K562 (cell line): Measurements from ENCODE around the gene ETS1. TPM values are rescaled to one million over a fixed set of nuclear protein-coding genes. Genes with fewer than 3 reads are reported as not detected.

Source experiments
- ATAC-seq: fragments of 200-7000 bp; cut with Tn5 transposase; 3 replicates; pipeline ENCODE4 v1.9.1; 2020; ENCODE audit warnings: moderate library complexity
- BruUV-seq: library from RNA; stranded (reverse); fragments of 400-500 nt; replicated peaks from 2 replicates; lab custom pipeline; 2021; lab: Mats Ljungman, UMichigan
- CTCF ChIA-PET: fragments of 300-600 bp; formaldehyde crosslinking; extraction: SDS; loops from one replicate; lab custom pipeline; 2021; ENCODE audit warnings: low intra/inter-chr PET ratio; lab: Yijun Ruan, JAX
- POLR2A ChIA-PET: fragments of 300-600, 350-650 bp; sonication (Branson Sonifier 250); formaldehyde crosslinking; extraction: SDS; loops from one replicate; lab custom pipeline; 2021; ENCODE audit warnings: antibody characterized with exemption, inconsistent platforms; lab: Yijun Ruan, JAX
- DNase-seq, 4 experiments: peaks; one replicate each; pipeline versions ENCODE4 v3.0.0 to v3.0.0-alpha.2; 2011 to 2018; ENCODE audit warnings: low spot score in 3 of 4, mixed read lengths in 3 of 4; ENCODE audit errors: extremely low read depth in 1 of 4
- FAIRE-seq: peaks from 2 replicates; lab custom pipeline; 2011; peaks lifted over from hg19 to GRCh38; lab: Jason Lieb, UNC
- H2AFZ ChIP-seq: 2 replicates; pipeline ENCODE4 v1.6.0; 2011; ENCODE audit warnings: low read depth, low read length, control low read depth, inconsistent platforms
- H3K27ac ChIP-seq: fragments of 200-600 bp; 3 replicates; pipeline ENCODE4 v1.8.0; 2011; ENCODE audit warnings: low read depth, mild to moderate bottlenecking, control low read depth, inconsistent platforms, low read length, moderate library complexity, mixed read lengths; ENCODE audit errors: extremely low read depth
- H3K27me3 ChIP-seq, 2 experiments: fragments of 300-600 bp in 1 of 2; 2 replicates in 1 of 2; 3 replicates in 1 of 2; pipeline versions ENCODE4 v1.6.0 to v1.8.0; 2011; ENCODE audit warnings: inconsistent platforms in 2 of 2, low read length in 2 of 2, mild to moderate bottlenecking in 1 of 2, mixed read lengths in 1 of 2, moderate library complexity in 1 of 2; ENCODE audit not compliant: control insufficient read depth in 2 of 2, insufficient read depth in 2 of 2
- H3K36me3 ChIP-seq: fragments of 300-600 bp; 3 replicates; pipeline ENCODE4 v1.8.0; 2011; ENCODE audit warnings: mild to moderate bottlenecking, low read length, inconsistent platforms; ENCODE audit not compliant: control insufficient read depth, insufficient read depth
- H3K4me1 ChIP-seq, 2 experiments: fragments of 200-600 bp in 1 of 2; replicated peaks in 1 of 2; 2 replicates in 1 of 2; 3 replicates in 1 of 2; pipeline versions ENCODE4 v1.5.1 to v1.8.0; 2011; ENCODE audit warnings: inconsistent platforms in 2 of 2, low read length in 2 of 2, mild to moderate bottlenecking in 1 of 2, mixed read lengths in 1 of 2, moderate library complexity in 1 of 2; ENCODE audit not compliant: control insufficient read depth in 2 of 2, insufficient read depth in 2 of 2
- H3K4me2 ChIP-seq: 2 replicates; pipeline ENCODE4 v1.6.1; 2011; ENCODE audit warnings: low read length, control low read depth, inconsistent platforms, mixed read lengths; ENCODE audit not compliant: insufficient read depth
- H3K4me3 ChIP-seq: fragments of 200-600 bp; sonication (generic), shearing (Covaris generic); 2 replicates; pipeline ENCODE4 v1.5.1; 2016; ENCODE audit warnings: control low read depth, inconsistent platforms
- H3K79me2 ChIP-seq: fragments of 200-600 bp; 3 replicates; pipeline ENCODE4 v1.8.0; 2011; ENCODE audit warnings: low read length, inconsistent platforms; ENCODE audit not compliant: control insufficient read depth, insufficient read depth
- H3K9ac ChIP-seq, 2 experiments: 2 replicates each; pipeline versions ENCODE4 v1.6.0 to v1.6.1; 2011; ENCODE audit warnings: low read depth in 2 of 2, low read length in 2 of 2, control low read depth in 1 of 2, inconsistent platforms in 1 of 2, mild to moderate bottlenecking in 1 of 2, mixed read lengths in 1 of 2; ENCODE audit not compliant: insufficient read depth in 1 of 2
- H3K9me1 ChIP-seq: one replicate; pipeline ENCODE4 v1.6.0; 2011; ENCODE audit warnings: inconsistent platforms, mild to moderate bottlenecking, low read length, moderate library complexity; ENCODE audit not compliant: control insufficient read depth, insufficient read depth
- H3K9me3 ChIP-seq: replicated peaks from 2 replicates; pipeline ENCODE4 v1.5.1; 2011; ENCODE audit warnings: low read depth, low read length, inconsistent platforms; ENCODE audit not compliant: control insufficient read depth, insufficient read depth
- H4K20me1 ChIP-seq: replicated peaks from 2 replicates; pipeline ENCODE4 v1.6.1; 2011; ENCODE audit warnings: low read length, inconsistent platforms, mixed read lengths; ENCODE audit not compliant: control insufficient read depth, insufficient read depth
- FOSL1 ChIP-seq: fragments of 200-800 bp; sonication (Bioruptor generic); conservative IDR thresholded peaks from 2 replicates; pipeline ENCODE4 v1.6.1; 2016; ENCODE audit warnings: missing genetic modification characterization, missing compliant biosample characterization
- KHSRP ChIP-seq: fragments of 450-650 bp; IDR thresholded peaks from 2 replicates; pipeline ENCODE4 v1.6.1; 2017
- MED1 ChIP-seq: sonication (generic); formaldehyde crosslinking; IDR thresholded peaks from 2 replicates; pipeline ENCODE4 v1.8.1; 2023; ENCODE audit warnings: missing genetic modification reagents, borderline replicate concordance
- WGBS: fragments of 100-300 bp; shearing (Covaris generic); methylation state at CpG from one replicate; pipeline ENCODE4 v1.1.6; 2016; ENCODE audit warnings: low coverage, mixed read lengths; ENCODE audit not compliant: insufficient coverage; ENCODE audit errors: missing lambda C conversion rate; 5-methylcytosine and 5-hydroxymethylcytosine counted together
- in situ Hi-C: fragments of 300-500 bp; cut with MboI; formaldehyde crosslinking; loops from 4 replicates; pipeline ENCODE4 v1.15.0; 2018; ENCODE audit warnings: inconsistent platforms, mixed read lengths
- intact Hi-C: fragments of 100-400 bp; cut with micrococcal nuclease; formaldehyde crosslinking; loops from 2 replicates; pipeline ENCODE4 v1.14.2; 2022
- polyA plus RNA-seq, 8 experiments: library from polyadenylated mRNA; depleted of rRNA in 4 of 8; stranded (reverse) in 5 of 8; unstranded in 3 of 8; fragments of >200 nt; fragmentation: Nextera tagmentation in 2 of 8; fragmentation: Illumina TruSeq in 1 of 8; extraction: Ambion mirVana in 2 of 8; extraction: Trizol in 1 of 8; gene quantifications; 2 replicates each; pipeline versions ENCODE4 v1.2.1 to v1.2.3, GENCODE V29; 2011 to 2014; ENCODE audit warnings: inconsistent platforms in 1 of 8, missing spikeins in 1 of 8
- total RNA-seq, 7 experiments: library from RNA; depleted of rRNA in 6 of 7; stranded (reverse); fragments of >200 nt in 6 of 7; fragmentation: Illumina TruSeq in 2 of 7; extraction: Trizol in 2 of 7; gene quantifications; 2 replicates each; pipeline versions ENCODE4 v1.2.1 to v1.2.3, GENCODE V29; 2011 to 2021; ENCODE audit warnings: low replicate concordance in 1 of 7
- TF ChIP-seq, protein P1 (sequence below): sonication (generic); formaldehyde crosslinking; IDR thresholded peaks from 2 replicates; pipeline ENCODE4 v1.8.0; 2022; ENCODE audit warnings: mild to moderate bottlenecking, missing genetic modification reagents
- TF ChIP-seq, protein P2 (sequence below): fragments of 450-650 bp; formaldehyde crosslinking; IDR thresholded peaks from 2 replicates; pipeline ENCODE4 v1.4.0; 2020; ENCODE audit warnings: mild to moderate bottlenecking, moderate library complexity

The ETS1 gene
- total and polyA plus RNA-seq, 9 of the 15 experiments (the other 6 are each of a cell fraction or from before 2014, with no cell fraction given): 0.04 to 1.4 (median 0.23) TPM

DNA sequence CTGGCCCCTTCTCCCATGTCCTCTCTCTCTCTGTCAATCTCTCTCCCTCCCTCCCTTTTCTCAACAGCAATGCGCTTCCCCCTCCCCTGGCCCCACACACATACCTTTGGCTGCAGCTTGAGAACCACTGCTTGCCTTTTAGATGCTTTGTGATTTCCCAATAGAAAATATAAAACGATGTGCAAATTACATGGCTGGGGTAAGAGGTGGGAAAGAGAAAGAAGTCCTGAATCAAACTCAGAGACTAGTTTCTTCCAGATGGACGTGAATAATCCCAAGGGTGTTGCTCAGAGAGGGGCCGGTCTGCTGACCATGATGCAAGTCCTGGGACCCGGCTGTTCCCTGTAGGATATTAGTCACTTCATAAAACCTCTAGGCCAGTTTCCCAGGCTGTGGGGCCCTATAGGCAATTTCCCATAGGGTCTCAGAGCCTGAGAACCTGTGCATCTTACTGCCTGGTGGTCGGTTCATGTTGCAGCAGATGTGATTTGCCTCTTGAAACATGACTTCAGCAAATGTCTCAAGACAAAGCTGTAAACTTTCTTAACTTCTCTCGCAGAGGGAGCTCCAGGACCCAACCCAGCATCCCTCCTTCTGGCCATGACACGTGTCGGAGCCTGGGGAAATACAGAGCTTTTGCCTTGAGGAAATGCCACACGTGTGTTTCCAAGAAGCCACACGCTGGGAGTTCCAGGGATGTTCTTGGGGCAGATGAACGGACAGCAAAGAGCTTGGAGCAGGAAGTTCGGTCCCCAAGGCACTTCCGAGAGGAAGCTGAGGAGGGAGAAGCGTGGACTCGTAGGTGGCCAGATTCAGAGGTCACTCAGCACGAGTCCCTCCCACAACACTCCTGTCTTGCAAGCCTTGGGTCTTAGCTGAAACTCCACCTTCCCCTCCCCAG lies 34.5 kb upstream of the ETS1 start:
- POLR2A ChIA-PET: interaction anchor here (0.5 kb wide), 1 partner anchor 265 kb away, joined by 4 read pairs; no protein-coding TSS in a partner anchor
- DNase-seq (no peak), FAIRE-seq (no peak), ATAC-seq (no peak)
- TF ChIP-seq, protein P1, sequence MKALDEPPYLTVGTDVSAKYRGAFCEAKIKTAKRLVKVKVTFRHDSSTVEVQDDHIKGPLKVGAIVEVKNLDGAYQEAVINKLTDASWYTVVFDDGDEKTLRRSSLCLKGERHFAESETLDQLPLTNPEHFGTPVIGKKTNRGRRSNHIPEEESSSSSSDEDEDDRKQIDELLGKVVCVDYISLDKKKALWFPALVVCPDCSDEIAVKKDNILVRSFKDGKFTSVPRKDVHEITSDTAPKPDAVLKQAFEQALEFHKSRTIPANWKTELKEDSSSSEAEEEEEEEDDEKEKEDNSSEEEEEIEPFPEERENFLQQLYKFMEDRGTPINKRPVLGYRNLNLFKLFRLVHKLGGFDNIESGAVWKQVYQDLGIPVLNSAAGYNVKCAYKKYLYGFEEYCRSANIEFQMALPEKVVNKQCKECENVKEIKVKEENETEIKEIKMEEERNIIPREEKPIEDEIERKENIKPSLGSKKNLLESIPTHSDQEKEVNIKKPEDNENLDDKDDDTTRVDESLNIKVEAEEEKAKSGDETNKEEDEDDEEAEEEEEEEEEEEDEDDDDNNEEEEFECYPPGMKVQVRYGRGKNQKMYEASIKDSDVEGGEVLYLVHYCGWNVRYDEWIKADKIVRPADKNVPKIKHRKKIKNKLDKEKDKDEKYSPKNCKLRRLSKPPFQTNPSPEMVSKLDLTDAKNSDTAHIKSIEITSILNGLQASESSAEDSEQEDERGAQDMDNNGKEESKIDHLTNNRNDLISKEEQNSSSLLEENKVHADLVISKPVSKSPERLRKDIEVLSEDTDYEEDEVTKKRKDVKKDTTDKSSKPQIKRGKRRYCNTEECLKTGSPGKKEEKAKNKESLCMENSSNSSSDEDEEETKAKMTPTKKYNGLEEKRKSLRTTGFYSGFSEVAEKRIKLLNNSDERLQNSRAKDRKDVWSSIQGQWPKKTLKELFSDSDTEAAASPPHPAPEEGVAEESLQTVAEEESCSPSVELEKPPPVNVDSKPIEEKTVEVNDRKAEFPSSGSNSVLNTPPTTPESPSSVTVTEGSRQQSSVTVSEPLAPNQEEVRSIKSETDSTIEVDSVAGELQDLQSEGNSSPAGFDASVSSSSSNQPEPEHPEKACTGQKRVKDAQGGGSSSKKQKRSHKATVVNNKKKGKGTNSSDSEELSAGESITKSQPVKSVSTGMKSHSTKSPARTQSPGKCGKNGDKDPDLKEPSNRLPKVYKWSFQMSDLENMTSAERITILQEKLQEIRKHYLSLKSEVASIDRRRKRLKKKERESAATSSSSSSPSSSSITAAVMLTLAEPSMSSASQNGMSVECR (CRISPR knock-in tag): no peak
- TF ChIP-seq MED1: no peak
- TF ChIP-seq KHSRP: no peak
- TF ChIP-seq FOSL1 (tag): 0 out of 2 replicates have a peak, but pooled peaks have one; percentile 18
- TF ChIP-seq, protein P2, sequence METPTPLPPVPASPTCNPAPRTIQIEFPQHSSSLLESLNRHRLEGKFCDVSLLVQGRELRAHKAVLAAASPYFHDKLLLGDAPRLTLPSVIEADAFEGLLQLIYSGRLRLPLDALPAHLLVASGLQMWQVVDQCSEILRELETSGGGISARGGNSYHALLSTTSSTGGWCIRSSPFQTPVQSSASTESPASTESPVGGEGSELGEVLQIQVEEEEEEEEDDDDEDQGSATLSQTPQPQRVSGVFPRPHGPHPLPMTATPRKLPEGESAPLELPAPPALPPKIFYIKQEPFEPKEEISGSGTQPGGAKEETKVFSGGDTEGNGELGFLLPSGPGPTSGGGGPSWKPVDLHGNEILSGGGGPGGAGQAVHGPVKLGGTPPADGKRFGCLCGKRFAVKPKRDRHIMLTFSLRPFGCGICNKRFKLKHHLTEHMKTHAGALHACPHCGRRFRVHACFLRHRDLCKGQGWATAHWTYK: no peak
- WGBS: 1% methylated on average over 11 of the region's 17 CpGs
- Histone ChIP-seq H3K79me2 (no peaks in the 10 kb centered on the region), H4K20me1 (0 out of 2 replicates have a peak, but pooled peaks cover 6% of the 10 kb centered on the region), H3K4me1 (peaks cover 0 to 6% of the 10 kb centered on the region in 2 experiments; a peak in 2 of 5 replicates), H3K9me3 (no peaks in the 10 kb centered on the region), H3K9me1 (no peaks in the 10 kb centered on the region), H3K27ac (no peak overlapping the region), H3K36me3 (no peaks in the 10 kb centered on the region), H3K9ac (no peak overlapping the region), H2AFZ (no peak overlapping the region), H3K27me3 (no peaks in the 10 kb centered on the region), H3K4me2 (no peak overlapping the region), H3K4me3 (no peak overlapping the region)
- in situ Hi-C loops: loop anchor here (10.0 kb wide), 1 partner anchor 447 kb away; no protein-coding TSS in a partner anchor
- intact Hi-C loops: no loop called here
- CTCF ChIA-PET: no interaction called here
- BruUV-seq: no TSS peak
